Endothelial cell of umbilical vein (primary cell): ENCODE measurements around the gene S100A14. TPM values are rescaled to one million over a fixed set of nuclear protein-coding genes. Genes with fewer than 3 reads are reported as not detected.

Experiments used
- BruUV-seq: library from RNA; stranded (reverse); fragments of 400-500 nt; replicated peaks from 2 replicates; lab custom pipeline; 2021; lab: Mats Ljungman, UMichigan
- CTCF ChIA-PET: fragments of 300-600, 350-600 bp; sonication (Branson Sonifier 250); formaldehyde crosslinking; loops from one replicate; lab custom pipeline; 2021; ENCODE audit warnings: antibody characterized with exemption, inconsistent platforms; lab: Charles Lee
- POLR2A ChIA-PET: fragments of 300-600, 350-600 bp; sonication (Branson Sonifier 250); formaldehyde crosslinking; loops from one replicate; lab custom pipeline; 2021; ENCODE audit warnings: antibody characterized with exemption, inconsistent platforms; lab: Charles Lee
- DNase-seq: peaks from one replicate; pipeline ENCODE4 v3.0.0-alpha.2; 2011; ENCODE audit warnings: low read depth, low spot score
- FAIRE-seq: peaks from 2 replicates; lab custom pipeline; 2011; peaks lifted over from hg19 to GRCh38; lab: Jason Lieb, UNC
- H2AFZ ChIP-seq: 2 replicates; pipeline ENCODE4 v1.6.0; 2012; ENCODE audit warnings: low read depth, low read length, control low read depth, inconsistent platforms
- H3K27ac ChIP-seq: 2 replicates; pipeline ENCODE4 v1.5.1; 2011; ENCODE audit warnings: low read depth, mild to moderate bottlenecking, control low read depth, low read length, moderate library complexity; ENCODE audit not compliant: insufficient read depth
- H3K27me3 ChIP-seq, 2 experiments: 2 replicates each; pipeline versions ENCODE4 v1.6.0 to v1.6.1; 2011; ENCODE audit warnings: low read length in 2 of 2, mixed read lengths in 1 of 2; ENCODE audit not compliant: control insufficient read depth in 2 of 2, insufficient read depth in 2 of 2
- H3K36me3 ChIP-seq, 2 experiments: 2 replicates in 1 of 2; 3 replicates in 1 of 2; pipeline ENCODE4 v1.5.1; 2011; ENCODE audit warnings: low read length in 2 of 2, mild to moderate bottlenecking in 1 of 2, moderate library complexity in 1 of 2; ENCODE audit not compliant: control insufficient read depth in 2 of 2, insufficient read depth in 2 of 2; ENCODE audit errors: extremely low read depth in 1 of 2
- H3K4me1 ChIP-seq: 3 replicates; pipeline ENCODE4 v1.5.1; 2011; ENCODE audit warnings: mild to moderate bottlenecking, low read length; ENCODE audit not compliant: control insufficient read depth, insufficient read depth; ENCODE audit errors: extremely low read depth
- H3K4me2 ChIP-seq: 2 replicates; pipeline ENCODE4 v1.6.1; 2011; ENCODE audit warnings: low read length, control low read depth, mixed read lengths; ENCODE audit not compliant: insufficient read depth
- H3K4me3 ChIP-seq, 3 experiments: fragments of 200-600 bp in 1 of 3; sonication (generic), shearing (Covaris generic) in 1 of 3; replicated peaks in 1 of 3; 2 replicates each; pipeline ENCODE4 v1.5.1; 2011 to 2016; ENCODE audit warnings: control low read depth in 3 of 3, low read length in 3 of 3, mild to moderate bottlenecking in 2 of 3, inconsistent platforms in 1 of 3, low read depth in 1 of 3, moderate library complexity in 1 of 3; ENCODE audit not compliant: insufficient read depth in 1 of 3
- H3K79me2 ChIP-seq: 2 replicates; pipeline ENCODE4 v1.6.0; 2012; ENCODE audit warnings: low read length, inconsistent platforms; ENCODE audit not compliant: control insufficient read depth, insufficient read depth
- H3K9ac ChIP-seq: replicated peaks from 2 replicates; pipeline ENCODE3; 2011; ENCODE audit warnings: low read length, control low read depth; ENCODE audit not compliant: insufficient read depth; ENCODE audit errors: extremely low read depth
- H3K9me1 ChIP-seq: replicated peaks from 3 replicates; pipeline ENCODE4 v1.6.0; 2011; ENCODE audit warnings: mild to moderate bottlenecking, low read length; ENCODE audit not compliant: control insufficient read depth, insufficient read depth; ENCODE audit errors: extremely low read depth
- H3K9me3 ChIP-seq: replicated peaks from 2 replicates; pipeline ENCODE4 v1.5.1; 2012; ENCODE audit warnings: low read length, inconsistent platforms; ENCODE audit not compliant: control insufficient read depth, insufficient read depth
- H4K20me1 ChIP-seq: replicated peaks from 2 replicates; pipeline ENCODE3; 2011; ENCODE audit warnings: mild to moderate bottlenecking, low read length; ENCODE audit not compliant: control insufficient read depth, insufficient read depth; ENCODE audit errors: extremely low read depth
- EZH2 ChIP-seq: IDR thresholded peaks from 2 replicates; pipeline ENCODE4 v1.6.1; 2012; ENCODE audit warnings: borderline replicate concordance, low read depth, mild to moderate bottlenecking, moderate library complexity, low read length, inconsistent platforms; ENCODE audit not compliant: severe bottlenecking
- FOS ChIP-seq: IDR thresholded peaks from 2 replicates; pipeline ENCODE4 v1.6.1; 2011; ENCODE audit warnings: mild to moderate bottlenecking, low read length, moderate library complexity, borderline replicate concordance; ENCODE audit not compliant: insufficient read depth
- GATA2 ChIP-seq: IDR thresholded peaks from 2 replicates; pipeline ENCODE4 v1.7.0; 2011; ENCODE audit warnings: low read depth, mild to moderate bottlenecking, moderate library complexity, mixed read lengths, low read length; ENCODE audit not compliant: insufficient read length, insufficient read depth
- JUN ChIP-seq: IDR thresholded peaks from 2 replicates; pipeline ENCODE4 v1.6.1; 2011; ENCODE audit warnings: borderline replicate concordance, low read depth; ENCODE audit not compliant: insufficient read length, insufficient read depth
- MAX ChIP-seq: IDR thresholded peaks from 2 replicates; pipeline ENCODE4 v1.6.1; 2011; ENCODE audit not compliant: insufficient read depth, insufficient read length
- MYC ChIP-seq: IDR thresholded peaks from one replicate; pipeline ENCODE4 v1.6.1; 2011; ENCODE audit warnings: mild to moderate bottlenecking, low read depth, low read length
- POLR2A ChIP-seq: IDR thresholded peaks from 2 replicates; pipeline ENCODE4 v1.6.1; 2012; ENCODE audit warnings: low read depth, mild to moderate bottlenecking, control low read depth, low read length
- POLR2AphosphoS5 ChIP-seq: IDR thresholded peaks from 2 replicates; pipeline ENCODE4 v1.6.1; 2012; ENCODE audit warnings: low read depth, mild to moderate bottlenecking, control low read depth, low read length, moderate library complexity; ENCODE audit not compliant: insufficient read depth
- dilution Hi-C: fragments of 300-500 bp; cut with MboI; formaldehyde crosslinking; loops from one replicate; pipeline ENCODE4 v1.15.0; 2019; ENCODE audit warnings: low sequenced_read_pairs; ENCODE audit not compliant: extremely low pct_ligation_motif_present
- intact Hi-C: fragments of 100-400 bp; cut with micrococcal nuclease; formaldehyde crosslinking; loops from one replicate; pipeline ENCODE4 v1.10.0; 2022
- polyA plus RNA-seq, 4 experiments: library from polyadenylated mRNA; depleted of rRNA in 3 of 4; stranded (reverse) in 3 of 4; unstranded in 1 of 4; fragments of >200 nt; gene quantifications; 2 replicates each; pipeline versions ENCODE4 v1.2.1 to v1.2.3, GENCODE V29; 2011 to 2012; ENCODE audit warnings: missing spikeins in 1 of 4
- total RNA-seq: library from RNA; stranded (reverse); gene quantifications from 2 replicates; pipeline ENCODE4 v1.2.3, GENCODE V29; 2021
- TF ChIP-seq, protein P1 (sequence below), 2 donors: IDR thresholded peaks; 1 replicate in 1 of 2; 2 replicates in 1 of 2; pipeline ENCODE4 v1.5.1; 2011; ENCODE audit warnings: low read length in 2 of 2, mild to moderate bottlenecking in 2 of 2, moderate library complexity in 2 of 2, control low read depth in 1 of 2, inconsistent platforms in 1 of 2, low read depth in 1 of 2; ENCODE audit not compliant: insufficient read depth in 1 of 2; ENCODE audit errors: extremely low read depth in 1 of 2

S100A14 gene
- total and polyA plus RNA-seq, 2 donors (not counting 3 experiments of a cell fraction or from before 2014, with no cell fraction given) = 0.10 TPM; not detected in 1

- Histone ChIP-seq H3K4me2 (no peak overlapping the region), H3K9ac (no peak overlapping the region), H3K4me3 (no peak overlapping the region), H3K27ac (no peak overlapping the region), H3K27me3 (no peaks in the 10 kb centered on the region), H3K4me1 (peaks cover 11% of the 10 kb centered on the region), H3K9me3 (no peaks in the 10 kb centered on the region), H2AFZ (no peak overlapping the region), H4K20me1 (peaks cover 2% of the 10 kb centered on the region), H3K9me1 (no peaks in the 10 kb centered on the region), H3K36me3 (peaks cover 17 to 22% of the 10 kb centered on the region in 2 experiments), H3K79me2 (peaks cover 49% of the 10 kb centered on the region)
- TF ChIP-seq JUN = no peak
- TF ChIP-seq MYC = no peak
- TF ChIP-seq POLR2AphosphoS5 = no peak
- no peak for TF ChIP-seq MAX
- TF ChIP-seq, protein P1, sequence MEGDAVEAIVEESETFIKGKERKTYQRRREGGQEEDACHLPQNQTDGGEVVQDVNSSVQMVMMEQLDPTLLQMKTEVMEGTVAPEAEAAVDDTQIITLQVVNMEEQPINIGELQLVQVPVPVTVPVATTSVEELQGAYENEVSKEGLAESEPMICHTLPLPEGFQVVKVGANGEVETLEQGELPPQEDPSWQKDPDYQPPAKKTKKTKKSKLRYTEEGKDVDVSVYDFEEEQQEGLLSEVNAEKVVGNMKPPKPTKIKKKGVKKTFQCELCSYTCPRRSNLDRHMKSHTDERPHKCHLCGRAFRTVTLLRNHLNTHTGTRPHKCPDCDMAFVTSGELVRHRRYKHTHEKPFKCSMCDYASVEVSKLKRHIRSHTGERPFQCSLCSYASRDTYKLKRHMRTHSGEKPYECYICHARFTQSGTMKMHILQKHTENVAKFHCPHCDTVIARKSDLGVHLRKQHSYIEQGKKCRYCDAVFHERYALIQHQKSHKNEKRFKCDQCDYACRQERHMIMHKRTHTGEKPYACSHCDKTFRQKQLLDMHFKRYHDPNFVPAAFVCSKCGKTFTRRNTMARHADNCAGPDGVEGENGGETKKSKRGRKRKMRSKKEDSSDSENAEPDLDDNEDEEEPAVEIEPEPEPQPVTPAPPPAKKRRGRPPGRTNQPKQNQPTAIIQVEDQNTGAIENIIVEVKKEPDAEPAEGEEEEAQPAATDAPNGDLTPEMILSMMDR (IDR thresholded peaks at IDR 0.05; ENCODE audit: extremely low read depth in 1 of 2, insufficient read depth in 1 of 2, low read depth in 1 of 2, low read length in 2 of 2) = no peak
- TF ChIP-seq EZH2 = no peak
- no peak for TF ChIP-seq FOS
- no peak for TF ChIP-seq POLR2A
- TF ChIP-seq GATA2 = no peak
- intact Hi-C loops (no loop called here), dilution Hi-C loops (no loop called here)
- FAIRE-seq = peak; percentile 4
- BruUV-seq = no TSS peak
- DNase-seq = no peak
- ChIA-PET CTCF (interaction anchor here (3.0 kb wide), 1 partner anchor 9 kb away, joined by 12 read pairs; the partner anchor contains the start of gene S100A13), POLR2A (interaction anchor here (0.7 kb wide), 1 partner anchor 27 kb away, joined by 5 read pairs; no protein-coding TSS in a partner anchor)
Observed at GRCh38 chr1:153636312-153636711, 20.2 kb upstream of the S100A14 start.
